VCaP (cell line): ENCODE measurements around the gene INPP5E.
"Not testable (repeated sequence)": the region's sequence is repeated elsewhere in the genome, so short reads cannot be mapped to it uniquely, and the experiment has no call there.

ENCODE experiments used
- H3K27ac ChIP-seq: fragments of 450-650 bp; 2 replicates; pipeline ENCODE4 v1.5.1; 2017
- TF ChIP-seq, protein P1 (sequence below): fragments of 450-650 bp; conservative IDR thresholded peaks from 2 replicates; pipeline ENCODE4 v1.5.1; 2017; ENCODE audit warnings: mild to moderate bottlenecking, moderate library complexity

Gene INPP5E

DNA sequence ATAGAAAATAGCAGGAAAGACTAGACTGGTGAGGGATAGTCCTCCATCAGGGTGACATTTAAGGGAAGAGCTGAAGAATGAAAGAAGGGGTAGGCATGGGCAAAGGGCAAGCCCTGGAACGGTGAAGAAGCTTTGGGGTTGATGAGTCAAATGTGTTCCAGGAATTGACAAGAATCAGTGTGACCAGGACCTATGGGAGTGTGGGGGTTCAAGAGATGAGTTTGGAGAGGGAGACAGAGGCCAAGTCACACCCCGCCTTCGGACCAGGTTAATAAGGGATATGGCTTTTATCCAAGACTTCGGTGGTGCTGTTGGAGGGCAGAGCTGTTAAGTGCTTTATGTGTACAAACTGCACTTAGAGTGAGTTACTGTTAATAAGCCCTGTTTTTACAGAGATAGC lies 28.3 kb downstream of the INPP5E start:
- H3K27ac ChIP-seq, result peak overlapping the region; percentile 91
- TF ChIP-seq, protein P1, sequence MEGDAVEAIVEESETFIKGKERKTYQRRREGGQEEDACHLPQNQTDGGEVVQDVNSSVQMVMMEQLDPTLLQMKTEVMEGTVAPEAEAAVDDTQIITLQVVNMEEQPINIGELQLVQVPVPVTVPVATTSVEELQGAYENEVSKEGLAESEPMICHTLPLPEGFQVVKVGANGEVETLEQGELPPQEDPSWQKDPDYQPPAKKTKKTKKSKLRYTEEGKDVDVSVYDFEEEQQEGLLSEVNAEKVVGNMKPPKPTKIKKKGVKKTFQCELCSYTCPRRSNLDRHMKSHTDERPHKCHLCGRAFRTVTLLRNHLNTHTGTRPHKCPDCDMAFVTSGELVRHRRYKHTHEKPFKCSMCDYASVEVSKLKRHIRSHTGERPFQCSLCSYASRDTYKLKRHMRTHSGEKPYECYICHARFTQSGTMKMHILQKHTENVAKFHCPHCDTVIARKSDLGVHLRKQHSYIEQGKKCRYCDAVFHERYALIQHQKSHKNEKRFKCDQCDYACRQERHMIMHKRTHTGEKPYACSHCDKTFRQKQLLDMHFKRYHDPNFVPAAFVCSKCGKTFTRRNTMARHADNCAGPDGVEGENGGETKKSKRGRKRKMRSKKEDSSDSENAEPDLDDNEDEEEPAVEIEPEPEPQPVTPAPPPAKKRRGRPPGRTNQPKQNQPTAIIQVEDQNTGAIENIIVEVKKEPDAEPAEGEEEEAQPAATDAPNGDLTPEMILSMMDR, result no peak

DNA sequence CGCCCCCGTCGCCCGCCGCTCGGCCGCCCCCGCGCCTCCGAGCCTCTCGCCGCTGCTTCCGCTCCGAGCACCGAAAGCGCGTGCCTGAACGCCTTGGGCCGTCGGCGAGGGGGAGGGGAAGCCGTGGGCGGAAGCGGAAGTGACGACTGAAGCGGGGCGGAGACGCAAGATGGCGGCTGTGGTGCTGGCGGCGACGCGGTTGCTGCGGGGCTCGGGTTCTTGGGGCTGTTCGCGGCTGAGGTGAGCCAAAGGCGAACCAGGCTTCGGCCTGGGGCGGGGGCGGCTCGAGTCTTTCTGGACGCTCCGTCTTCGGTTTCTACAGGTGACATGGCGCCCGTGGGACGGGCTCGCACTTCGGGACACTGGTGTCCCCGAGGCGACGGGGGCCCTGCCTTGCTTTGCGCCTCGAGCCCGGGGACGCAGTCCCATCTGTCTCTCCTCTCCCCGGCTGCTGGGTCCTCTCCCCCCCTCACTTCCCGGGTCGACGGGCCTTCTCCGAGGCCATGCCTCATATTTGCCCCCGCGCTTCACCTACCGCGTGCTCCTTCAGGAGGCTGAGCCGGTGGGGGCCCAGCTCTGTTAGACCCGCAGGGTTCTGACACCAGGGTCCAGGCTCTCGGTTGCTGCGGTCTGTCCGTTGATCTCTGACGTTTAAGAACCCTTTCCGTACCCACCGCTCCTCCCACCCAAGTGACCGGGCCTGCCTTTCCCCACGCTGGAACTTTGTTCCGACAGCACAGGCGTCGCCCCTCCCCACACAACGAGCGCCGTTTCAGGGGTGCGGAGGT lies 29.0 kb downstream of the INPP5E start, which contains the start of the genes ENTR1 and PMPCA:
Gene ENTR1, minus strand, starts transcription at position 115 of the 788 bp plus-strand sequence. CDS start 217 bp downstream, outside the sequence.
Gene PMPCA, plus strand, starts transcription at position 159 of the 788 bp plus-strand sequence. Its CDS starts 11 bp downstream, at position 170.
- peak within 1 kb of the TSS; percentile 91 for H3K27ac ChIP-seq
- TF ChIP-seq, protein P1, result no peak

DNA sequence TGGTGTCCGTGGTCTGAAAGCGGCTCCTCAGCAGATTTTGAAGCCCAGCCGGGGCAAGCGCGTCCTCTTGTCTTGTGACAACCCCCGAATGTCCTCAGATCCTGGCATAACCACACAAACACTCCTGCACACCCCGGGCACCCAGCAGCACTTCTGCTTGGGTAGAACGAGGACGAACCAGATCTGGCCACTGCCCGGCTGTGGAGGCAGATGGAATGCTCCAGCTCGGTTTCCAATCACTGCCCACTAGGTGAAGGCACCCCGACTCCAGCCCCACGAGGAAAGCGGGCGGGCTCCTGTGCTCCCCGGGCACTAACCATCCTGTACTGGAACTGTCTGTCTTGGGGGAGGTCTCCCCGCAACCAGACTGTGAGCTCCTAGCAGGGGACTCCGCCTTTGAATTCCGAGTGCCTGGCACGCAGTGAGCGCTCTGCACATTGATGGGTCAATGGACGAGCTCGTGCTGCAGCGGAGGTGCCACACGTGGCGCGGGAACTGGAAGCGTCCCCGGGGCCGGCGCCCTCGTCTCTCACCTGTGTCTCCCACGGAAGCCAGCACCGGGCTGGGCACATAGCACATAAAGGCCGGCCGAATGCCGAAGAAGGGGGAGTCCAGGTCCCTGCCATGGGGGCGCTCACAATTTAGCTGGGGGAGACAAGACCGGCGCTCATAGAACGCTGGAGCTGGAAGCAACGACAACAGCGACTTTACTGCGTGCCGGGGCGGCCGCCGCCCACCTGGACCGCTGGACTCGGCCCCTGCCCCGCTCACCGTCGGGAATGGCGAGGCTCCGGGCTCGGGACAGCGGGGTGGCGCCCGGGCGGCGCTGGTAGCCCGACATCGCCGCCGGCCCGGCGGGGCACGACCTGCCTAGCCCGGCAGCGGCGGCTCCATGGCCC lies 29.8 kb downstream of the INPP5E start:
- TF ChIP-seq, protein P1, result no peak
- peak overlapping the region; percentile 91 for H3K27ac ChIP-seq

DNA sequence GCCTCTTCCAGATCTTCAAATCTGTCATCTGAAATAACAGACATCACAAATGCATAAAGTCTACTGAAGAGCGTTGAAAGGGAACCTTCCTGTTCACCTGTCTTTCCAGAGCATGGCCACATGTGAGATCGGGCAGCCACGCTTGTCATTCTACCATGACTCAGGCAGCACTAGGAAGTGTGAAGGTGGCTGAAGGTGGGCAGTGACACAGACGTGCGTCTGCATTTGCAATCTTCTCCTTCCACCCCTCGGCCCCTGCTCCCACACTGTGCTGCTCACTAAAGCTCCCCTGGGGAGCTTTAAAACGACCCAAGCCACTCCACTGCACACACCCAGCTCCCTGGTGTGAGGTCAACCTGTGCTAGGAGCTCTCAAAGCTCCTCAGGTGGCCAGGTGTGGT lies 31.7 kb downstream of the INPP5E start:
- peak overlapping the region; percentile 25; the same call in 1 of the 2 replicates for H3K27ac ChIP-seq
- TF ChIP-seq, protein P1, result no peak

DNA sequence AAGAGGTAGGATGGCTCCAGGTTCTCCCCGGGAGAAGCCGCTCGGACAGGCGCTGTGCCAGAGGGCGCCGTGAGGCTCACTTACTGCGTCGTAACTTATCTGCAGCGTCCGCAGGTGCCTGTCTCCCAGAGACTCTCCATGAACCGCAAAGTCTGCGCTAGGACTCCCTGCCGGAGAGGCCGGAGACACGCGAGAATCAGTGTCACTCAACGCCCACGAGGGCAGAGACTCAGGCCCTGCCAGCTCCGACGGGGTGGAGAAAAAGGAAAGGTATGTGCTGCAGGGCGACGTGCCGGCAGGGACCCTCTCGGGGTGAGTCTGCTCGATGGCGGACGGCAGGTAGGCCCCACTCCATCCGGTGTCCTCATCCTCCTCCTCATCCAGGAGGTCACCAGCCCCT lies 32.6 kb downstream of the INPP5E start:
- H3K27ac ChIP-seq, result not testable (repeated sequence)

DNA sequence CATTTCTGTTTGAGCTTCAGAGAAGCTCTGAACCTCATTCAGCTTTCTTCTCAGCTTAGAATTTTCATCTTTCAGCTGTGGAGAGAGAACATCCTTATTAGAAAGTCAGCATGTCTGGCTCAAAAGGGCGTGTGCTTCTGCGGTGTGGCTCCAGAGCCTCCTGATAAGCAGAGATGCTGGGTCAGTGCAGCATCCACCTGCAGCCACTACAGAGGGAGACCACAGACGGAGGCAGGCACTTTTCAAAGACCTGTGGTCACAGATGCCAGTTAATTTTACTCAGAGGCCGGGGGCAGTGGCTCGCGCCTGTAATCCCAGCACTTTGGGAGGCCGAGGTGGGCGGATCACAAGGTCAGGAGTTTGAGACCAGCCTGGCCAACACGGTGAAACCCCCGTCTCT lies 33.7 kb downstream of the INPP5E start:
- H3K27ac ChIP-seq, result not testable (repeated sequence)

DNA sequence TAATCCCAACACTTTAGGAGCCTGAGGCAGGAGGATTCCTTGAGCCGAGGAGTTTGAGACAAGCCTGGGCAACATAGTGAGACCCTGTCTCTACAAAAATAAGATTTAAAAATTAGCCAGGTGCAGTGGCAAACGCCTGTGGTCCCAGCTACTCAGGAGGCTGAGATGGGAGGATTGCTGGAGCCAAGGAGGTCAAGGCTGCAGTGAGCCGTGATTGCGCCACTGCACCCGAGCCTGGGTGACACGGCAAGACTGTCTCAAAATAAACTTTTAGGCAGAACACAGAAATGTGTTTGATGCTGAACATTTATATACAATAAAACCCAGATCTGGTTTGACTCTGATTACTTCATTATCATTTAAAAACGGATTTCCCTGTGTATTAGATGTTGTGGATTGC lies 34.2 kb downstream of the INPP5E start:
- no peak overlapping the region for H3K27ac ChIP-seq
- TF ChIP-seq, protein P1, result no peak

DNA sequence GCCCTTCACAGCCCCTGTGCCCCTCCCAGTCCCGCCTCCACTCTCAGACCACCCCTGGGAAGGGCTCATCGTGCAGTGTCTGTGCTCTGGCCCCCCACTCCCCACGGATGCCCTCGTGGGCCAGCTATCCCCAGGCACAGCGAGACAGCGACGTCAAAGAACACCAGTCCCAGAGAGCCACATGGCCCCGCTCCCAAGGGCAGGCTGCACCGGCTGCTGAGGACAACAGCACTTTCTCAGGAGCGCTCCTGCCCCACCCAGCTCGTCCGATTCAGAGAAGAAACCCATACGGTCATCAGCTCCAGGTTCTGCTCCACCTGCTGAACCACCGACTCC lies 34.9 kb downstream of the INPP5E start:
- TF ChIP-seq, protein P1, result no peak
- no peak overlapping the region for H3K27ac ChIP-seq
